Fibroblast of skin of left quadriceps (primary cell): Measurements from ENCODE around the gene SERINC3.
"Not testable (repeated sequence)": the region's sequence is repeated elsewhere in the genome, so short reads cannot be mapped to it uniquely, and the experiment has no call there.

Experiments
- DNase-seq, 2 experiments: peaks; one replicate each; pipeline ENCODE4 v3.0.0-alpha.2; 2013; ENCODE audit warnings: low read depth in 2 of 2

The SERINC3 gene

GRCh38 chr20:44521484-44522481 lies at the start of gene SERINC3:
TSS of gene SERINC3 (minus strand) at chr20:44522070. CDS start at chr20:44521951, 119 bp downstream.
- DNase-seq: peak; percentile 82 to 87

- DNase-seq: peak in 1 of 2 experiments; percentile 40
Measured at GRCh38 chr20:44571362-44571988, 49.6 kb upstream of the SERINC3 start.

GRCh38 chr20:44570367-44570766 lies 48.5 kb upstream of the SERINC3 start:
- no peak for DNase-seq

- no peak for DNase-seq
Measured at GRCh38 chr20:44566811-44567210, 44.9 kb upstream of the SERINC3 start.

- DNase-seq: no peak
Measured at GRCh38 chr20:44566018-44566417, 44.1 kb upstream of the SERINC3 start.

GRCh38 chr20:44561876-44562275 lies 40.0 kb upstream of the SERINC3 start:
- no peak for DNase-seq

GRCh38 chr20:44560818-44561217 lies 38.9 kb upstream of the SERINC3 start:
- not testable (repeated sequence) for DNase-seq

DNA sequence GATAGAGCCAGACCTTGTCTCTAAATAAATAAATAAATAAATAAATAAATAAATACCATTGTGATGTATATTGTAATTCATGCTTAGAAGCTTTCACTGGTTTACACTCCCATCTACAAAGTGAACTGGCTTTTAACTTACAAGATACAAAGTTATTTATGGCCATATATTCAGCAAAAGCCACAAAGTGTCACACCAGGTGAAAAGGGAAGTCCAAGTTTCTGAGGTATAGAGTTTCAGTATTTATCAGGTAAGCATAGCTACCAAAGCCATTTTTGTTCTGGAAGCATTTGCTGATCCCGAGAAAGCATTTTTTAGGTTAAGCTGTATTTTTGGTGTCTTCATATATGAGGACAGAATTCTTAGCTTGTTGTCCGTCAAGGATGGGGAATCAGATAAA lies 38.4 kb upstream of the SERINC3 start:
- no peak for DNase-seq

- no peak for DNase-seq
Measured at GRCh38 chr20:44559302-44559701, 37.4 kb upstream of the SERINC3 start.

GRCh38 chr20:44552950-44553908 lies 31.4 kb upstream of the SERINC3 start:
- DNase-seq: peak; percentile 80 to 83

GRCh38 chr20:44552568-44552949 lies 30.7 kb upstream of the SERINC3 start:
- DNase-seq: no peak

DNA sequence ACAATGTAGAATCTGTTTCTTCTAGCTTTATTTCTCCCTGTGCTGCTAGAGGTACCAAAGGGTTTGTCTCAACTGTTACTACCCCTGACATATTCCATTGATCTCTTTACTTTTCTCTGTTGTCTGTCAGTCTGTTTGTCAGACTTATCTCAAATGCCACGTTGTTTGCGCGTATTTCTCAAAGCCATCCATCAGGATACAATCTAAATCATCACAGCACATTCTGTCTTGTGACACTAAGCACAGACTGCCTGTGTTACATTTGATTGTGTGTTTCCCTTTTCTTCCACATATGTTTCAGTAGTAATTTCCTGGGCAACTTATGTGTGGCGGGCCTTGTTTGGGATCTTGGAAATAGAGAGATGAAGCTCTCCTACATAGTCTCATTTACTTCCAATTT lies 30.2 kb upstream of the SERINC3 start:
- DNase-seq: no peak

DNA sequence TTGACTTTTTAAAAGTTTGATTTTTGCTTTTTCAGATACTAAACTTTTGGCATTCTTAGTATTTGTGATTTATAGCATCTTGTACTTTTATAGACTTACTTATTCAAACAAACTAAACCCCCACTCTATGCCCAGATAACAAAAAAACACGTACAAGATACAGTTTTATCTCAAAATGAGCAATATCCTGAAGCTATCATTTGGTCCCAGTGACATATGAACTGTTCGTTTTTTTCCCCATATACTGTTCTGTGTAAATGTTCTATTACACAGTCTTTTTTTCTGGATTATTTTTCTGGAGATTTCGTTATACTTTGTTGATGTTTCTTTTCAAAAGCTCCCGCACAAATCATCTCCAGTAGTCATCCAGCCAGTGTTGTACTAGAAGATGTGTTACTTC lies 27.3 kb upstream of the SERINC3 start:
- no peak for DNase-seq

GRCh38 chr20:44547419-44547818 lies 25.5 kb upstream of the SERINC3 start:
- DNase-seq: no peak

DNA sequence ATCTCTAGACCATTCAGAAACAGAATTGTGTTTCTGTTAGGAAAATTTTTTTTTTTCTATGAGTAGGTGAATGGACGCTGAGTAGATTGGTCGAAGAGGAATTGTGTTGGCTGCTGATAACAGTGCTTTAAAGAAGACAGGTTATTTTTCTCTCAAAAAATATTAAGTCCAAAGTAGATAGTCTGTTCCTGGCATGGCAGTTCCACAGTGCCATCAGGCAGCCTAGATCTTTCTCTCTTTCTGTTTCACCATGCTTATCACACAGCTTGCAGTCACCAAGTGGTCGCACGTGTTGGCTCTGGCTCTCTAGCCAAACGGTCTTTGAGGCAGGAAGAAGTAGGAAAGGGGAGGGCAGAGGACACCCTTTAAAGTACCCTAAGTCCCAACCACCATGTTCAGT lies 22.4 kb upstream of the SERINC3 start:
- no peak for DNase-seq

DNA sequence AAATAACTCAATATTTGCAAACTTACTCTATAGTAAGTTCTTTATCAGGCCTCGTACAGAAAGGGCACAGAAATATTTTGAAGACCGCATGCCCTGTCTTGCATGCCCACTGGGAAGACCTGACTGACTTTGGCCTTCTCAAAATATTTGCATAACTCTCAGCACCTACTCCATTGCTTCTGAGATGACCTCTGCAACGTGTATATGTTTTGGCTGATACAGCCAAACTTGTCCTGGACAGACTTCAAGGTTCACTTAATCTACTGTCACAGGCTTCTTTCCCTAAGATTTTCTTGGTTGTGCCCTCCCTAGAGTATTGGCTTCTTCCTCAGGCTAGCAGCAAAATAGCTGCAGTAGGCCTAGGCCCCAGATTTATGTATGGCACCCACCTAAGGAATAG lies 21.5 kb upstream of the SERINC3 start:
- no peak for DNase-seq

DNA sequence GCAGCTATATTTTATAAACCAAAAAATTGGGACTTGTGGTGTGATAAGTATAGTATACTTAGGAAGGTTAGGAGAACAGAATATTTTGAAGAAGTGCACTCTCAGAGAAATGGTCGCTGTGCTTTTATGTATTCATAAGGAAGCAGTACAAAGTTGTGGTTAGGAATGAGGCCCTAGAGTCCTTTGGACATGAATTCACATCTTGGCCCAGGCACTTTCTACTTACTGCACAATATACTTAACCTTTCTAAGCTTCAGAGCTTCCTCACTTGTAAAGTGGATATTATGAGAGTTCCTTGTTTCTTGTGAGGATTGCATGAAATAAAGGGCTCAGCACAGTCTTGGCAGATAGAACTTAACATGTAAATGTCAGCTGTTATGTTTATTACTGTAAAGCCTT lies 21.0 kb upstream of the SERINC3 start:
- DNase-seq: no peak

DNA sequence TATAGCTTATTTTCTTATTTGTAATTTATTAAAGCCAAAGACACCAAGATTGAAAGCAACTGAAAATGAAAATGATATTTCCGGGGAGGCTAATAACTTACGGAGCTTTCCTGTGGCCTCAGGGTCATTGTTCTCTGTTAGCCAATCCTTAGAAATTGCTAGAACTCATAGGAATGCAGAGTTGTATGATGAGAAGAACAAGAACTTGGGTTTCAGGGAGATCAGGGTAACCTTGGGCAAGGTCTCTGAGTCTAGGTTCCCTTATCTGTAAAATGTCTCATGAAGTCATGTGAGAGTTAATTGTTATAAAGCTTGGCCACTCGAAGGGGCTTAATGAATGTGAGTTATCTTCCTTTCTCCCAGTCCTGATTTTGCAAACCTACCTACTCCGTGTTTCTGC lies 20.1 kb upstream of the SERINC3 start:
- no peak for DNase-seq

GRCh38 chr20:44540834-44541233 lies 19.0 kb upstream of the SERINC3 start:
- no peak for DNase-seq

DNA sequence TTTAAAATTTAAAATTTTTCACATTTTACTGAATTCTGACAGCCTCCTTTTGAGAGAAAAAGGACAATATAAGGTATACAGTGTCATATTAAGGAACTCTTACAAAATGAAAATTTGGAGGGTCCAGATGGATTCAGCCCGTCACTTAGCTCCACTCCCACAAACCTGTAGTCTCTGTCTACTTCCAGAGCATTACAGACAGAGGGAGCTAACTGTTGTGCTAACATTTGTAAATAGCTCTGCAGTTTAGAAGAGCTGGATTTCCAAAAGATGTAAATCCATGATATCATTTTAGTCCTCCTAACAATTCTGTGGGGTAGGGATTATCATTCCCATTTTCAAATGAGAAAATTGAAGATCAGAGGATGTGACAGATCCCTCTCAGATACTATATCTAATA lies 16.1 kb upstream of the SERINC3 start:
- DNase-seq: no peak

DNA sequence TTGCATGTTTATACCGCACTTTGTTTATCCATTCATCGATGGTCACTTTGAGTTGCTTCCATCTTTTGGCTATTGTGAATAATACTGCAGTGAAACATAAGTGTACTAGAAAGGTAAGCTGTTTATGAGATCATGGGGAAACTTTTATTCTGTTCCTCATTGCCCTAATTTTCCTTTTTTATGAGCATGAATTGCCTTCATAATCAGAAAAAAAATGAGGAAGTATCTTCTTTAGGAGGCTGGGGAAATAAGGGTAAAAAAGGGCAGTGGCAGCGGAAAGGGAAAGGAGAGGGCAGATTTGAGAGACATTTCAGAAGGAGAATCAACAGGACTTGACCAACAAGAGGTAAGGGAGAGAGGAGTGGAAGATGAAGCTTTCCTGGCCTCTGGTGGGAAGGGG lies 14.3 kb upstream of the SERINC3 start:
- DNase-seq: no peak

GRCh38 chr20:44533928-44534327 lies 12.1 kb upstream of the SERINC3 start:
- no peak for DNase-seq
